LHCN-M2 (cell line): ENCODE results near the gene TNKS1BP1. TPM values are rescaled to one million over a fixed set of nuclear protein-coding genes. Genes with fewer than 3 reads are reported as not detected.
A peak's percentile ranks its signal among the peaks of the same experiment; 100 is the strongest.
"Not testable (repeated sequence)": the region's sequence is repeated elsewhere in the genome, so short reads cannot be mapped to it uniquely, and the experiment has no call there.

Source experiments
- DNase-seq: peaks from one replicate; pipeline ENCODE4 v3.0.0-alpha.2; 2012; ENCODE audit warnings: low read depth
- total RNA-seq: library from RNA; depleted of rRNA; stranded (reverse); fragments of >200 nt; gene quantifications from 2 replicates; pipeline ENCODE4 v1.2.3, GENCODE V29; 2014

Gene TNKS1BP1
- total RNA-seq, 1 experiment from 2014 or later: 114 TPM

DNA sequence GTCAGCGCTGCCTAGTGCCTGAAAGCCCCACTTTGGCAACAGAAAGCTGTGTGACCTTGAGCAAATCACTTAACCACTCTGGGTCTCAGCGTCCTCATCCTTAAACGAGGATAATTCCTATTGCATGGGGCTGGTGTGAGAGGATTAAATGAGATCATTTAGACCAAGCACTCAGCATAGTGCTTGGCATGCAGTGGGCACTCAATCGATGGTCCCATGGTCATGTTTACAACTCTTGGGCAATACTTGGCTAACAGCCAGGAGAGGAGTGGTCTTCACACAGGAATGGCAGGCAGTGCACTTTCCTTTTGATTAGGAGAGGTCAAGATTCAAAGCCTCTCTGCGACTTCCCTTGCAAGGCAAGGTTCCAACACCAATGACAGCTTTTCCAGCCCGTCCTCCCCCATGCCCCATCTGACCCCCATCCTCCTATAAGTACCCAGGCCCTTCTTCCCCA is 14.1 kb downstream of the TNKS1BP1 start:
- DNase-seq: peak; percentile 48

DNA sequence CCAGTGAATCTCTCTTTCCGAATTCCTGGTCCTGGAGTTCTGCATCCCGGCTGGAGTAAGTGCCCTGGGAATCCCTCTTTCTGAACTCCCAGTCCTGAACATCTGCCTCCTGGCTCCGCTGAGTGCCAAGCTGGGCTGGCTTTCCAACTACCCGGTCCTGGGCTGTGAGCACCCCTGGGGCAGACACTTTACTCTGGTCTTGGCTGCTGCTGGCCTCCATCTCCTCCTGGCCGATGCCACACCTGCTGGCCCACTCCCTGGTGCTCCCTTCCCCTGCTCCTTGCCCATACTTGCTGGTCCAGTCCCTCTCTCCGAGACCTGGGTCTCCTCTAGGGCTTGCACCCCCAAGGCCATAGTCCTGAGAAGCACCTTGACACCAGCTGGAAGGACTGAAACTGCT is 14.7 kb downstream of the TNKS1BP1 start:
- DNase-seq: no peak

DNA sequence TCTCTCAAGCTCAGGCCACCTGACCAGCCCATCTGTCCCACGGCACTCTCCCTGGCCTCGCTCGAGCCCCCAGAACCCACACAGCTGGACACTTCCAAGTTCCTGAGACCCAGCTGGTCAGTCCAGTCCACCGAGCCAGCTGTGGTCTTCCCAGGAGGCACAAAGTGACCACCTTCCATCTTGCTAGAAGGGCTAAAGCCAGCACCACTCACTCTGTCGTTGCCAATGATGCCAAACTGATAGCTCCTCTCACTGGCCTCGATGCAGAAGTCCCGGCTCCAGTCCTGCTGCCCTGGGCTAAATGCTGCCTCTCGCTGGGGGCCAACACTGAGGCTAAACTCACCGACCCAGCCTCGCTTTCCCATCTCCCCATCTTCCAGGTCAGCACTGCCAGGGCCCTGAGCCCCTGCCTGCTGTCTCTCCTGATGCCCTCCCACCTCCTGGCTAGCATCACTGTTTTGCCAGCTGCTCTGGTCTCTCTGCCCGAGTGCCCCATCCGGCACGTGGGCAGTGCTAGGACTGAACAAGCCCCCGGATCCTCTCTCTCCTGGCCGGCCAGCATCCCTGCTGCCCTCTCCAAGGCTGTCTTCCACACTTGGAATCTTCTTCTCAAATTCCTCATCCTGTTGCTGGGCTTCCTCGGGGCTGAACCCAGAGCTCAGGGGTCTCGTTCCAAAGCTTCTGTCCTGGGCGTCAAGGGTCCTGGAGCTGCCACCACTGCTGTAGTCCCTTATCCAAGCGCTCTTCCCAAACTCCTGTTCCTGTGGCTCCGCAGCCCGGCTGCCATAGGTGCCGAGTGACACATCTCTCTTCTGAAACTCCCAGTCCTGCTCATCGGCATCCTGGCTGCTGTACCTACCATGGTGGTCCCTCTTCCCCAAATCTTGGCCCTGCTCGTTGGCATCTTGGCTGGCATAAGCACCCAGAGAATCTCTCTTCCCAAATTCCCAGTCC is 15.4 kb downstream of the TNKS1BP1 start:
- DNase-seq: peak; percentile 72

DNA sequence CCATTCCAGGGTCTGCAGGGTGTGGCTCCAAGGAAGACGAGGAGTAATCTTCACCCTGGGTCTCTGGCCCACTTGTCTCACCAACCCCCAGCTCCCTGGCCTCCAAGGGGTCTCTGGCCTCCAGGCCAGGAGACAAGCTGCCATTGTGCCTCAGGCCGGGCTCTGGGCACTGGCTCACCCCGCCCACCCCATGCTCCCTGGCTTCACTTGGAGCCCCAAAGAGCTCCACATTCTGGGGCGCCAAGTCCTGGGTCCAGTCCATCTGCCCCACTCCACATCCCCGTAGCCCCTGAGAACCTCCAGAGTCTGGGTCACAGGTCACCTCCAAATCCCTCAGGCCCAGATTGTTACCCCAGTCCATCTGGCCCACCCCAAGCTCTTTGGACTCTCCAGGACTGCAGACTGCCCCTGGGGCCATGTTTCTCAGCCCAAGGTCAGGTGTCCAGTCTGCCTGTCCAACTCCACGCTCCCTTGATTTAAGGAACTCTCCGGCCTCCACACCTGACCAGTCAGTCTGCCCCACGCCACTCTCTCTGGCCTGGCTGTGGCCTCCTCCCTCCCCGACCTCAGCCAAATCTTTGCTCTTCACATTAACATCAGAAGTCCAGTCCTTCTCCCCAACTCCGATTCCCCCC is 16.2 kb downstream of the TNKS1BP1 start:
- no peak for DNase-seq

DNA sequence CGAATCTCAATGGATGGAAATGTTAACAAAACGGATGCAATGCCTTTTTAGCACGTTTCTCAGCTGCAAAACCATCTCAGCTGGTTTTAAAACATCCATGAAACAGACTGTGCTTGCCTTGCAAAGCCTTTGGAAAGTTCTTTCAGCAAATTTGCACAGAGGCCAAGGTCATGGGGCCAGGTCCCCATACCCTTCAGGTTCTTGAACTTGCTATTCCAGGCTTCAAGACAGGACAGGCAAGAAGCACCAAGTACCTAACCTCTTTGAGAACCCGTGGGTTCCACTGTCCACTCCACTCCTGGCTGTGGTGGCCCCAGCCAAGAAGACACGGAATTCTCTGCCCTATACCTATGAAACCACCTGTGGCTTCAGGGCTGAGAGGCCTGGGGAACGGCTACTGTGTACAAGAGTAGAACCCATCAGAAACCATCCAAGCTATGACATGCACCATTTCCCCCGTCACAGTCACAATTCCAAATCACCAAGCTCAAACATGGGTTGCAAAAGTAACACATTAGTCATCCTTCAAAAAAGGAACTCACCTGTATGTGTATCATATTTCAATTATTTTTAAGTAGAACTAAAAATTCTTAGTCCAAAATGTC is 17.0 kb downstream of the TNKS1BP1 start:
- no peak for DNase-seq

DNA sequence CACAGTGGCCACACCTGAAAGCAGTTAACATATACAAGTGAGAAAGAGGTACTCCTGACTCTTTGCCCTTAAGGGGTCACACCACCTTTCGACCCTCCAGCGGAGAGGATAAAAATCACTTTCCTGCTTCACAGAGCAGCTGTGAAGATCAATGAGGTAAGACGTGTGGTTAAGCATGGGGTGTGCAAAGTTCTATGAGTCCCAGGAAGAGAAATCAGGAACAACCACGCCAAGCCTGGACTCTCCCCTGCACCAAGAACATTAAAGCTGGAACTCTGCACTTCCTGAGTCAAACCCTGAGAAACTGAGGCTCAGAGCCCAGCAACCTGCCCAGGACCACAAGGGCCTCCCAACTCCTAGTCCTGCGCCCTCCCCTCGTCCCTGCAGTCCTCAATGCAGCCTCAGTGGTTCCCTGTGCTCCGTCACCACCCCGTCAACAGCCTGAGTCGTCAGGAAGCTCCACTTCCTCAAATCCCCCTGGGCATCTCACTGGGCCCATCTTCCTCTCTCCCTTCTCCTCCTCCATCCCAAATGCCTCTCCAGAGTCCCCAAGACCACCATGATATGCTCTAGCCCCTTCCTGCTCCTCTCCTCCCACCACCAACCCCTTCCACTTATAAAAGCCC is 17.7 kb downstream of the TNKS1BP1 start:
- DNase-seq: peak; percentile 43

DNA sequence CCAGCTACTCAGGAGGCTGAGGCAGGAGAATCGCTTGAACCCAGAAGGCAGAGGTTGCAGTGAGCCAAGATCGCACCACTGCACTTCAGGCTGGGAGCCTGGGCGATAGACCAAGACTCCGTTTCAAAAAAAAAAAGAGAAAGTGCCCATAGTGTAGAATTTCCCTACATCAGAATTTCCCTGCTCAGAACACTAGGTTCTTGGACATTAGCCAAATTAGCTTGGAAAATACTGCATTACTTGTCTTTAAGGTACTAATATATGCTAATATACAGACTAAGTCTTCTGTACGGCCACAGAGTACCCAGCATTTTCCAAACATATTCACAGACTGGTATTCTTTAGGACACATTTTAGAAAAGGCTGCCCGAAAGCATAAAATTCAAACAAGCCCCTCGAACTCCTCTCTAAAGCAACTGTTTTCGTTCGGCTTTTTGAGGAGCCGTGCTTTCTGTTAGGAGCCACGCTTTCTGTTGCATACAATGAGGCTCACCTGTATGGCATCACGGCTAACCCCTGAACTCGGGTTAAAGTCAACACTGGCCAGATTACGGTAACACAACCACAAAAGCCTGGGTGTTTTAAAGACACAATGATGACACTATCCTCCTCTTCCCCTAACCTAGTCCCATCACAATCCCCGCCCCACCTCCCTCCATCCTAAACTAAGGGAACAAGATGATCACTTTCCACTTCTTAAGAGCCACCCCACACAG is 18.4 kb downstream of the TNKS1BP1 start:
- DNase-seq: no peak

DNA sequence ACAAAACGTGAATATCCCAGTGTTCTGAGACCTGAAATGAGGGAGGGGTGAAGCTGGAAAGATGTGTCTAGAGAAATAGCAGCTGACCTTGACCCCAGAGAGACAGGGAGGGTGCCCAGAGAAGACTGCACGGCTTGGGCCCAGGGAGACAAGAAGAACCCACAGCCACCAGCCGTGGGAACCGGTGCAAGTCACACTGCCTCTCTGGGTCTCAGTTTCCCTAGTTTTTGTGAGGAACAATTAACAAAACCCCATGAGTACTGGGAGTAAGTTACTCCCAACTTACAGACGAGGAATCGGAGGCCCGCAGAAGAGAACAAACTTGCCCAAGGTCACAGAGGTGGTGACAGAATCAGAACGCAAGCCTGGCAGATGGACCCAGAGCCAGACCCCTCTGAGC is 19.2 kb downstream of the TNKS1BP1 start:
- no peak for DNase-seq

DNA sequence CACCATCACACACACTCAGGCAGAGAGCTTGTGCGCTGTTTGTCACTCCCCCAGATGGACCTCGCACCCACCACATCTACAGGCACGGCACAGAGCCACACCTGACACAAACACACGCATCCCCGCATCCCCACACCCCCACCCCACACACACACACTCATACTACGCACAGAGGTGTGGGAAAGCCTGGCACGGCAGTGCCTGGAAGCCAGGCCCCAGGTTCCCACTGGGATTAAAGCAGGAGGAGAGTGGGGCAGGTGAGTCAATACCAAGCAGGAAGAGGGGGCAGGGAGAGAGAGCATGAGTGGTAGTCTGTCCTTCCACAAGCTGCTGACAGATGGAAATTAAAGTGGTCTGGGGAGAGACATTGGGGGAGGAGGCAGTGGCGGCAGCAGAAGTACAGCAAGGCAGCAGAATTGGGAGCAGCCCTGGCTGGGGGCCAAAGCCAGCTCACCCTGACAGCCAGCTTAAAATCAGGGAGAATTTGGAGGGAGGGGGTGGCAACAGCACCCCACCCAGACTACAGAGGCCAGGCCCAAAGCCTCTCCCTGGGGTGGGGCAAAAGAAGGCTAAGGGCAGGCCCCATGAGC is 20.7 kb downstream of the TNKS1BP1 start:
- peak; percentile 77 for DNase-seq

DNA sequence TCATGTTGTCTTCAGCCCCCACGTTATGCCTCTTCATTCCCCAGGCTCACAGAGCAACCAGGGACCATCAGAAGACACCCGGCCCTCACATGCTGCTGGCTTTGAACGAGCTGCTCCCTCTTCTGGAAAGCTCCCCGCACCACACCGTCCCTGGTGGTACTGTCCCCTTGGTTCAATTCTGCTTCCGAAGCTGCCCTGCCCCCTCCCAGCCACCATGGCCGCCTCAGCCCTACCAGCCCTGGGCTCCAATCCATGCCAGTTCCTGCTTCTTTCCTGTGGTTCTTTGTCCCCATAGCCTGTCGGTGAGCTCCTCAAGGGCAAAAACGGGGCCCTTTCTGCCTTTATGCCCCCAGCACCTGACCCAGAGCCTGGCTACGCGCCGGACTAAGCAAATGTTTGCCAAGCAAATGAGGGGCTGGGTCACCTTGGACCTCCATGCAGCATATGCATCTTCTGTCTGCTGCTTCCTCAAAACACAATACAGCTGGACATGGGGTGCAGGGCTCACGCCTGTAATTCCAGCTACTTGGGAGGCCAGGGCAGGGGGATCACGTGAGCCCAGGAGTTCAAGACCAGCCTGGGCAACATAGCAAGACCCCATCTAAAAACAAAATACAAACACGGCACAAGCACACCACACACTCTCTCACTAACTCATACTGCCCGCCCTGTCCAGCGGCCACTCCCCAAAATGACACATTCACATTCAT is 21.3 kb downstream of the TNKS1BP1 start:
- DNase-seq: no peak

DNA sequence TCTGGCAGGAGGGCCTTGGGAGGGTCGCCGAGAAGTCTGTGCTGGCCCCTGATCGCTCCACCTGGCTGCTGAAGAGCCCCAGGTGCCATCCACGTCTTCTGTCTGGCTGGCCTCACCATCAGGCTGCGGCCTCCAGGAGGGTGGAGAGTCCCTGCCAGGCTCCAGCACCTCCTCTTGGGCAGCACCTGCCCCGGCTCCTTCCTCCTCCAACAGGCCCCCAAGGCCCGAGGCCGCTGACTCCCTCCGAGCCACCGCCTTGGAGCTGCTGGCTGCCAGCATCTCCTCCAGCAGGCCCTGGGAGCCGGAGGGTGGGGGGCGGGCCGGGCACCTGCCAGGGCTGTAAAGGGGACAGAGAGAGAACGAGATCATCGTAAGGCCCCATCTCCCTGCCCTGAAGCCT is 22.3 kb downstream of the TNKS1BP1 start:
- DNase-seq: no peak

DNA sequence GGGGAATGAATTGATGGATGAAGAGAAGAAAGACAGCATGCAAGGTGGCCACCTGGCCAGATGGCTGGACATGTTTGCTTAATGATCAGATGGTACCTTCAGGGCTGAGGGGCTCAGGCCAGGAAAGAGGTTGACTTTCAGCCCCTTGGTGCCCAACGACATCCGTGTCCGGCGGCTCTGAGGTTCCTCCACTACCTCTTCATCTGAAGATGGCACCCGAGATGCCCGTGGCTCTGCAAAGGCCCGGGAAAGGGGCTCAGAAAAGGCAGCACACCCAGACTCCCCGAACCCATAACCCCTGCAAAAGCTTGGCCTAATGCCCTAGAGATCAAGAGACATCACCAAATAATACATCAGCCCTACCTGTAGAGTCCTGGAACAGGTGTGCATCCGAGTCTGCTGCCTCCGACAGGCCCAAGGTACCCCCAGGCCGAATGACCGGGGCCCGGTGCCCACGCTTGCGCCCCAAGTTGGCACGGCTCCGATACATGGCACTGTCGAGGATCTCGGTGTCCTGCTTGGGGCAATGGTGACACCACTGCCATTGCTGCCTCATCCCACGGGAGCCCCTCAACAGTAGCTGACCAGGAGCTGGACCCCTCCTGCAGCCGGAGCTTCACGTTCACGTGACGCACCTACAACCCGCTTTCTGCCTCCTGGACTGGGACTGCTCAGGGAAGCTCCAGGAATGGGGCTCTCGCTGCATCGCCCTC is 22.9 kb downstream of the TNKS1BP1 start:
- no peak for DNase-seq

DNA sequence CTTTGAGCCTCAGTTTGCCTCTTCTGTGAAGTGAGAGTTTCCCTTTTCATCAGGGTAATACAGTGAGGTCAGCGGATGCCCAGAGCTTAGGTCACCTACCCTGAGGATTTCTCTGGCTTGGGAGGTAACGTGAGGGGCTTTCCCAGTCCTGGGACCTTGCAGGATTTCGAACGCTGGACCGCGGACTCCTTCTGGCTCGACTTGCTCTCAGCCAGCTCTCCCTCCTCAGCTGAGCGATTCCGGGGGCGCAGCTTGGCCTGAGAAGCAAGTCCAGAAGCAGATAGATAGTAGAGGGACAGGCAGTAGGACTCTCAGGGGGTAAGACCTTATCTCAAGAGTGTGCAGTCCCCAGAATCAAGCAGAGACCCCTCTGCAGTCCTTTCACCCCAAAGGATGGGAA is 24.0 kb downstream of the TNKS1BP1 start:
- DNase-seq: no peak

DNA sequence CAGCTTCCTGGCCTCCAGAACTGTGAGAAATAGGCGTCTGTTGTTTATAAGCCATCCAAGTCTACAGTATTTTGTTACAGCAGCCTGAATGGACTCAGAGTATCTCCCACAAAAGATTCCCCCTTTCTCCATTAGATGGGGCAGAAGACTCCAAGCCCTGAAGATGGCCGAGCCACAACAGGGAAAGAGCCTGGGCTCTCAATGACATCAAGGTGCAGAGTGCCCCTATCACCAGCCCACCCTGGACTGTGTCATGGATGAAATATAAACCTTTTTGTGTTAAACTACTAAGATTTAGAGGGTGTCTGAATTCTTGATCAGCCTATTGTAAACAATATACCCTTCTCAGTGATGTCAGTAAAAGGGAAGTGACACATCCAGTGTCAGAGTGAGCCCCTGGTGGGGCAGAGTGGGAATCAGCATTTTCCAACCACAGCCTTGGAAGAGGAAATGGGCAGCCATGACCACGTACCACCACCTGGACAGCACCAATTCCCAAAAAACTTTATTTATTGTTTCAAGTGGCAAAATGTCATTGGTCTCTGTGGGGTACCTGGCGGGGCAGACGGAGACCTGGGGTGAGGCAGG is 25.5 kb downstream of the TNKS1BP1 start:
- DNase-seq: no peak

DNA sequence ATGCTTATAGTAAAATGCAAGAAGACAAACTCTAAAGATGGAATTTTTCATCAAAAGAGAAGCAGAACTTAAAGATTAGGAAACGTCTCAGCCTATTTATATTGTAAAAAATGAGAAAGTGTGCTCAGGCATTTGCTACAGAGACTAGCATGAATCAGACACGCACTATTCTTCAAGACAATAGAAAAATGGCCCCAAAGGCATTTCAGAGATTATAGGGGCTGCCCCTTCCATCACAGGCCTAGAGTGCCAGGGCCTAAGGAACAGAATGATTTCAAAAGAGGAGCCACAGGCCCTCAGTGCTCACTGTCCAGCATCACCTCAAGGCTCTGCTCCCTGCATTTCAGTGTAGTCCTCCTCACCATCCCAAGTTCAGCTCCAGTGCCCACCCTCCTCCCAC is 27.5 kb downstream of the TNKS1BP1 start:
- DNase-seq: no peak

DNA sequence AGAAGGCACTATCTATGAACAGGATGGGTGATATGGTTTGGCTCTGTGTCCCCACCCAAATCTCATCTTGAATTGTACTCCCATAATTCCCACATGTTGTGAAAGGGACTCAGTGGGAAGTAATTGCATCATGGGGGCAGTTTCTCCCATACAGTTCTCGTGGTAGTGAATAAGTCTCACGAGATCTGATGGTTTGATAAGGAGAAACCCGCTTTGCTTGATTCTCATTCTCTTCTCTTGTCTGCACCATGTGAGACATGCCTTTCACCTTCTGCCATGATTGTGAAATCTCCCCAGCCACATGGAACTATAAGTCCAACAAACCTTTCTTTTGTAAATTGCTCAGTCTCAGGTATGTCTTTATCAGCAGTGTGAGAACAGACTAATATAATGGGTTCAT is 28.5 kb downstream of the TNKS1BP1 start:
- DNase-seq: not testable (repeated sequence)

DNA sequence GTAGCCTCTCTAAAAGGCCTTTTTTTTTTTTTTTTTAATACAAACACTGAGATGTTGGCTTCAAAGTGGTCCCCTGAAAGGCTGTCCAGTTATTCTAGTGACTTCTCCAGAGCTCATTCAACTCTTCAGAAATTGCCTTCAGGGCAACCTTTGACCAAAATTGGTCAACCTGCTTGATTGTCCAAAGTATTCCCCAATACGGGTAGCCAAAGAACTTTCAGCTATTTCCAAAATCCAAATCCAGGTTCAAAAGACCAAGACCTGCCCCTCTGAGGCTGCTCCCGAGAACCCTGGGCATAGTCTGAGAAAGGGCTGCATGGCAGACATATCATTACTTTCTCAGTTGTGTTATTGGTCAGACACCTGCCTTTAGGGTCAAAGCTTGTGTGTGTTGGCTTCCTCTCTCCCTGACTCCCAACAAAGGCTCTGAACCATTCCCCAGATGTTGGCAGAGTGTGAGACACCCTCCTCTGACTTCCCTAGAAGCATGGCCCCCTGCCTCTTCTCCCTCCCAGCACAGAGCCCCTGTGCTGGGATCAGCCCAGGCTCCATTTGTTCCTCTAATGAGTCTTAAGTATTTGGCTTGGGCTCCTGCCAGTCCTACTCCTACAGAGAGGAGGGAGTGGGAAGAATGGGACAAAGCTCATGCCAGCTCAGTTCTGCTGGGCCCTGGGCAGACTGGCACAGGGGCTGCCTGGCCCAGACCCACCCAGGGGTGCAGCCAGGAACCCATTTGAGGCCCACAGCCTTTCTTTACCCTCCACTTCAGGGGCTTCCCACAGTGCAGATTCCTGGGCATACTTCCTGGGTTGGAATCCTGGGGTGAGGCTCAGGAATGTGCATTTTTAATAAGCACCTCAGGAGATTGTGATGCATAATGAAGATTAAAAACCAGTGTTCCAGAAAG is 30.3 kb downstream of the TNKS1BP1 start:
- DNase-seq: peak; percentile 77

DNA sequence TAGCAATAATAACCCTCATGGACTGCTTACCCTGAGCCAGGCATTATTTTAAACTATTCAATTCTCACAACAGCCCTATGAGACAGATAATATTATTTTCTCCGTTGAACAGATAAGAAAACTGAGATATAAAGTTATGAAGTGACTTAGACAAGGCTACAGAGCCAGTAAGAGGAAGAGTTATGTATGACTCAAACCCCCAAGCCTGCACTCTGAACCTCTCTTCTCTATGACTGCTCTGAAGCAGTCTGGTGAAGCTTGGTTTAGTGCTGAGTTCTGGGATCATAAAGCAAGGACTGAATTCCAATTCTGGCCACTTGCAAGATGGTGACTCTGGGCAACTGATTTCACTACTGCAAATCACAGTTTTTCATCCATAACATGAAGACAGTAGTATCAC is 34.5 kb downstream of the TNKS1BP1 start:
- DNase-seq: peak; percentile 70
